ENCODE results near the gene CDH13. TPM values are rescaled to one million over a fixed set of nuclear protein-coding genes. Genes with fewer than 3 reads are reported as not detected.

Gene CDH13
- total RNA-seq, 4 donors from 2014 or later = 5.8 to 36.7 (median 20.4) TPM

DNA sequence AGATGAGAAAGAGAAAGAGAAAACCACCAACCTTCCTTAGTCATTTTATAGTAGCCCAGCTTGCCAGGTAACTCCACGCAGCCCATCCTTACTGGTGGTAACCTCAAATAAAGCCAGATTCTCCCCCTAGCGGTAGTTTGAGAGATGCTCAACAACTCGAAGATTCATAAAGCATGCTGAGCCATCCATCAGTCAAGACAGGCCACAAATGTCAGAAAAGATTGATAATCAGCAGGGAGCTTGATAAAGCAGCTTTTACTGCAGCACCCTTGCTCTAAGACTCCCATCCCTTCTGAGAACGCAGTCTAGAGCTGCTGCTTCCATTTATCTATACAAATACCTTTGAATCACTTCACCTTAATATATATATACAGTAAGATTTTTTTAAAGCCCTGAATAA, 729.5 kb downstream of the CDH13 start:
- Histone ChIP-seq H3K9me3 (no peaks in the 10 kb centered on the region), H3K36me3 (no peaks in the 10 kb centered on the region), H3K27me3 (no peaks in the 10 kb centered on the region), H3K4me3 (no peak overlapping the region), H3K27ac (no peak overlapping the region), H3K4me1 (peaks cover 9 to 22% of the 10 kb centered on the region in 2 donors)
- peak; percentile 17 to 69 (median 63) for TF ChIP-seq CTCF (IDR thresholded peaks at IDR 0.05 in 4 of 5, conservative IDR thresholded peaks at IDR 0.05 in 1 of 5)
- TF ChIP-seq POLR2A (IDR thresholded peaks at IDR 0.05) = no peak
- DNase-seq = peak in 1 of 2 donors; percentile 22
- ATAC-seq = peak; percentile 77 to 79
- intact Hi-C loops (cut with DNase I; ENCODE audit: low total_unique reads) = loop anchor here (2.0 to 10.0 kb wide), 4 partner anchors 53 to 601 kb away; no protein-coding TSS in a partner anchor
- in situ Hi-C loops (cut with MboI; ENCODE audit: low sequenced_read_pairs in 4 of 4) = no loop called here

GRCh38 chr16:83356986-83357385, 730.2 kb downstream of the CDH13 start:
- TF ChIP-seq CTCF (IDR thresholded peaks at IDR 0.05 in 4 of 5, conservative IDR thresholded peaks at IDR 0.05 in 1 of 5) (no peak), POLR2A (IDR thresholded peaks at IDR 0.05) (no peak)
- no peak overlapping the region for H3K4me3 ChIP-seq
- no peaks in the 10 kb centered on the region for H3K27me3 ChIP-seq
- ATAC-seq = no peak
- H3K9me3 ChIP-seq = no peaks in the 10 kb centered on the region
- H3K4me1 ChIP-seq = peaks cover 9 to 17% of the 10 kb centered on the region in 2 donors
- intact Hi-C loops (cut with DNase I; ENCODE audit: low total_unique reads) (loop anchor here (2.0 to 10.0 kb wide), 4 partner anchors 54 to 602 kb away; no protein-coding TSS in a partner anchor), in situ Hi-C loops (cut with MboI; ENCODE audit: low sequenced_read_pairs in 4 of 4) (no loop called here)
- no peak overlapping the region for H3K27ac ChIP-seq
- DNase-seq = no peak
- H3K36me3 ChIP-seq = no peaks in the 10 kb centered on the region

- ATAC-seq (no peak), DNase-seq (no peak)
- in situ Hi-C loops (cut with MboI; ENCODE audit: low sequenced_read_pairs in 4 of 4) = no loop called here
- no peaks in the 10 kb centered on the region for H3K9me3 ChIP-seq
- H3K27me3 ChIP-seq = no peaks in the 10 kb centered on the region
- no peaks in the 10 kb centered on the region for H3K4me1 ChIP-seq
- TF ChIP-seq CTCF (IDR thresholded peaks at IDR 0.05 in 4 of 5, conservative IDR thresholded peaks at IDR 0.05 in 1 of 5) (no peak), POLR2A (IDR thresholded peaks at IDR 0.05) (no peak)
- no peak overlapping the region for H3K27ac ChIP-seq
- H3K4me3 ChIP-seq = no peak overlapping the region
- H3K36me3 ChIP-seq = no peaks in the 10 kb centered on the region
- intact Hi-C loops (cut with DNase I; ENCODE audit: low total_unique reads) = no loop called here
These were observed 736.8 kb downstream of the CDH13 start for GRCh38 chr16:83363521-83363920.

DNA sequence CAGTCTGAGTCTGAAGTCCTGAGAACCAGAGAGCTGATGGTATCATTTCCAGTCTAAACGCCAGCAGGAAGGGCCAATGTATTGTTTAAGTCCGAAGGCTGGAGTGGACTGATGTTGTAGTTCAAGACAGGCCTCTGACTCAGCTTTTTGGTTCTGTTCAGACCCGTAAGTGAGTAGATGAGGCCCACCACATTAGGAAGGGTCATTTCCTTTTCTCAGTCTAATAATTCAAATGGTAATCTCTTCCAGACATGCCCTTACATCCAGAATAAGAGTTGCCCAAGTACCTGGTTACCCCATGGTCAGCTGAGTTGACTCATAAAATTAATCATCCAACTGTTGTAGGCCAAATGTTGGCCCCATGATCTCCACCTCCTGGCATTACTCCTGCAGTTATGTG, 738.4 kb downstream of the CDH13 start:
- in situ Hi-C loops (cut with MboI; ENCODE audit: low sequenced_read_pairs in 4 of 4) = no loop called here
- ATAC-seq (no peak), DNase-seq (no peak)
- H3K27me3 ChIP-seq = no peaks in the 10 kb centered on the region
- H3K9me3 ChIP-seq = no peaks in the 10 kb centered on the region
- H3K27ac ChIP-seq = no peak overlapping the region
- no peaks in the 10 kb centered on the region for H3K36me3 ChIP-seq
- intact Hi-C loops (cut with DNase I; ENCODE audit: low total_unique reads) = no loop called here
- no peak overlapping the region for H3K4me3 ChIP-seq
- TF ChIP-seq CTCF (IDR thresholded peaks at IDR 0.05 in 4 of 5, conservative IDR thresholded peaks at IDR 0.05 in 1 of 5) (no peak), POLR2A (IDR thresholded peaks at IDR 0.05) (no peak)
- H3K4me1 ChIP-seq = no peaks in the 10 kb centered on the region

DNA sequence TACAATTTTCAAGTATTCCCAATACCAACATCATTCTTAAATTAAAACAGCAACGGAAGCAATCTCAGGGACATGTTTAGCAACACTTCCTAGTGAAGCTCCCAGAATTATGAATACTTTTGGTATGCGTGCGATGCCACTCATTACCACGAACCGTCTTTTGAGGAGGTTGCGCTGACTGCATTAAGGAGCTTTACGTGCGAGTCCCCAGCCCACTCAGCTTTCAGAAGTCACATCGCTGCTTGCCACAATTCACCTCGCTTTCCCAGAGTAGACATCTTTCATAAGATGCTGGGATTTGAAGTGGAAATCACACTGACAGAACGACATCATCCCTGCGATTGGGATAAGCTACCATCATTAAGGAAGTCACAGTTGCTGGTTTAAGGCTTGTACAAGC, 739.5 kb downstream of the CDH13 start:
- no peaks in the 10 kb centered on the region for H3K9me3 ChIP-seq
- no peak overlapping the region for H3K27ac ChIP-seq
- no peak for ATAC-seq
- H3K4me1 ChIP-seq = no peaks in the 10 kb centered on the region
- H3K36me3 ChIP-seq = no peaks in the 10 kb centered on the region
- TF ChIP-seq CTCF (IDR thresholded peaks at IDR 0.05 in 4 of 5, conservative IDR thresholded peaks at IDR 0.05 in 1 of 5) (no peak), POLR2A (IDR thresholded peaks at IDR 0.05) (no peak)
- intact Hi-C loops (cut with DNase I; ENCODE audit: low total_unique reads) = no loop called here
- in situ Hi-C loops (cut with MboI; ENCODE audit: low sequenced_read_pairs in 4 of 4) = no loop called here
- DNase-seq = no peak
- no peak overlapping the region for H3K4me3 ChIP-seq
- no peaks in the 10 kb centered on the region for H3K27me3 ChIP-seq
